ENCODE data around the gene SPOCK1.

Gene SPOCK1

DNA sequence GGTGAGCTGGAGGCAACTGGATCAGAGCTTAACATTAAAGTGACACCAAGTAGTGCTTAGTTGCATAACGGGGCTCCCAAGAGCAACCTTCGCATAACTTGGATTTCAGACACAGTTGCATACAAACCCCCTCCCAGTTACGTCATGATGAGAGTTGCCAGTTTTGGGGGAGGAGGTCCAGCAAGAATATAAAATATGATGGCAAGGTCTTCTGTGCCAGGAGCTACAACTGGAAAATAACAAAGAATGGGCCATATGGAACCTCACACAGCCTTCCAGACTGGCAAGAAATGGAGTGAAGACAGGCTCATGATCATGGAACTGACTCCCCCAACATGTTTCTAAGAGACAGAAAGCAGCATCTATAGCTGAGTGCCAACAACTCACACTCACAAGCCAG is 8.5 kb downstream of the SPOCK1 start:
- ChIA-PET POLR2A (interaction anchor here (0.6 to 1.1 kb wide), 2 partner anchors 226 to 1240 kb away, joined by 3 read pairs; no protein-coding TSS in a partner anchor), CTCF (interaction anchor here (1.0 to 10.7 kb wide), 5 partner anchors 8 to 170 kb away, joined by 4 to 192 read pairs (median 6); partner anchors contain the start of gene SPOCK1)
- no peak overlapping the region for H3K4me3 ChIP-seq (ENCODE audit: low read depth, low read length)
- no peak for DNase-seq (ENCODE audit: low read depth, low spot score)
- TF ChIP-seq, protein P1, sequence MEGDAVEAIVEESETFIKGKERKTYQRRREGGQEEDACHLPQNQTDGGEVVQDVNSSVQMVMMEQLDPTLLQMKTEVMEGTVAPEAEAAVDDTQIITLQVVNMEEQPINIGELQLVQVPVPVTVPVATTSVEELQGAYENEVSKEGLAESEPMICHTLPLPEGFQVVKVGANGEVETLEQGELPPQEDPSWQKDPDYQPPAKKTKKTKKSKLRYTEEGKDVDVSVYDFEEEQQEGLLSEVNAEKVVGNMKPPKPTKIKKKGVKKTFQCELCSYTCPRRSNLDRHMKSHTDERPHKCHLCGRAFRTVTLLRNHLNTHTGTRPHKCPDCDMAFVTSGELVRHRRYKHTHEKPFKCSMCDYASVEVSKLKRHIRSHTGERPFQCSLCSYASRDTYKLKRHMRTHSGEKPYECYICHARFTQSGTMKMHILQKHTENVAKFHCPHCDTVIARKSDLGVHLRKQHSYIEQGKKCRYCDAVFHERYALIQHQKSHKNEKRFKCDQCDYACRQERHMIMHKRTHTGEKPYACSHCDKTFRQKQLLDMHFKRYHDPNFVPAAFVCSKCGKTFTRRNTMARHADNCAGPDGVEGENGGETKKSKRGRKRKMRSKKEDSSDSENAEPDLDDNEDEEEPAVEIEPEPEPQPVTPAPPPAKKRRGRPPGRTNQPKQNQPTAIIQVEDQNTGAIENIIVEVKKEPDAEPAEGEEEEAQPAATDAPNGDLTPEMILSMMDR (IDR thresholded peaks at IDR 0.05; ENCODE audit: insufficient read depth, low read length, missing control alignments), result no peak

DNA sequence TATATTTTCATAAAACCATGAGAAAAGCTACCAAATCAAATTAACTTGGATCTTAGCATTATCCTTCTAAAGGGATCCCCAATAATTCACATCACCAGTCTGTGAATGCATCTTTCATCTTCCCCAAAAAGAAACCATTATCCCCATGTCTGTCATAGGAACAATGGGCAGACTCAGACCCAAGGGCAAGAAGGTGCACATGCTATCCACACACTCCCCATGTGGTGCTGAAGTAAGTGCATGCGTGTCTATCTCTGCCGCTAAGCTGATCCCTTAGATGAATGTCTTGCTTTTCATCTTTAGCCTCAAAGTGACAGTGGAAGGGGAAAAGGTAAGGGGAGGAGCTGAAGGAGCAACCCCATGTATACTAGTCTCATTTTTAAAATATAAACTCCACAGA is 10.2 kb downstream of the SPOCK1 start:
- TF ChIP-seq, protein P1 (IDR thresholded peaks at IDR 0.05; ENCODE audit: insufficient read depth, low read length, missing control alignments), result no peak
- DNase-seq (ENCODE audit: low read depth, low spot score), result no peak
- H3K4me3 ChIP-seq (ENCODE audit: low read depth, low read length), result no peak overlapping the region
- POLR2A ChIA-PET, result interaction anchor here (0.5 kb wide), 1 partner anchor 121 kb away, joined by 4 read pairs; no protein-coding TSS in a partner anchor
- CTCF ChIA-PET, result interaction anchor here (1.0 to 10.7 kb wide), 5 partner anchors 10 to 169 kb away, joined by 3 to 192 read pairs (median 7); partner anchors contain the start of gene SPOCK1

DNA sequence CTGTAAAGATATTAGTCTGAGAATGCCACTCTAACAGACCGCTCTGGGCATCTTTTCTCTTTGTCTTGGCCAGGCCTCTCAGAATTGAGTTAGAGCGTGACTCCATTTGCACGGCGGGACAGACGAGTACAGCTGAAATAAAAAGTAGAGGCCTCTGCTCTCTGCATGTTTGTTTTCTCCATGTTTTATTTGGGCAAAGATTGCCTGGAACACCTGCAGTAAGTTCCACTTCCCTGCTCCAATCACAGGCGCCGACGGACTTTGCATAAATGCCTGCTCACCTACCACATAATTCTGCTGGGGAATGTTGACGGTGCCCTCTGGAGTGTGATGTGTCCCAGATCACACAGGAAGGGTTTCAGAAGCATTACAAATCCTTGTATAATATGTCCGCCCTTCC is 10.6 kb downstream of the SPOCK1 start:
- H3K4me3 ChIP-seq (ENCODE audit: low read depth, low read length), result no peak overlapping the region
- CTCF ChIA-PET, result interaction anchor here (1.3 to 10.7 kb wide), 4 partner anchors 10 to 168 kb away, joined by 6 to 192 read pairs (median 8); partner anchors contain the start of gene SPOCK1
- DNase-seq (ENCODE audit: low read depth, low spot score), result no peak
- POLR2A ChIA-PET, result no interaction called here
- TF ChIP-seq, protein P1 (IDR thresholded peaks at IDR 0.05; ENCODE audit: insufficient read depth, low read length, missing control alignments), result no peak

DNA sequence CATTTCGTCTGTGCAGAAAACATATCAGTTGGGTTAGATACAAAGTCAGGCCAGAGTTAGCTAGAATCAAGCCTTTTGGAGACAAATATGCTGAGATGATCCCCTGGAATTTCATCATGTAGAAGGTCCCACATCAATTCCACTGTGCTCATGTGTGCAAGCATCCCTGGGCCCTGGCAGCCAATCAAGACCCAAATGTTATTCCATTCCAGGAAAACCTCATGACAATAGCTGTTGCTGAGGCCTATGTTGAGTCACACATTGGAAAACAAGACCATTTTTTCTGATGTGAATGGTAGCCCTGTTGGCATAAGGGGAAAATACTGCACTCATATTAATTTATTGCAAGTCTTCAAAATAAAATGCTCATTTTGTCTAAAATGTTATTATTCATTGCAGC is 11.5 kb downstream of the SPOCK1 start:
- peak; percentile 77 for DNase-seq (ENCODE audit: low read depth, low spot score)
- ChIA-PET POLR2A (no interaction called here), CTCF (interaction anchor here (1.2 to 1.3 kb wide), 2 partner anchors 143 to 167 kb away, joined by 4 to 5 read pairs; no protein-coding TSS in a partner anchor)
- TF ChIP-seq, protein P1 (IDR thresholded peaks at IDR 0.05; ENCODE audit: insufficient read depth, low read length, missing control alignments), result no peak
- H3K4me3 ChIP-seq (ENCODE audit: low read depth, low read length), result no peak overlapping the region

DNA sequence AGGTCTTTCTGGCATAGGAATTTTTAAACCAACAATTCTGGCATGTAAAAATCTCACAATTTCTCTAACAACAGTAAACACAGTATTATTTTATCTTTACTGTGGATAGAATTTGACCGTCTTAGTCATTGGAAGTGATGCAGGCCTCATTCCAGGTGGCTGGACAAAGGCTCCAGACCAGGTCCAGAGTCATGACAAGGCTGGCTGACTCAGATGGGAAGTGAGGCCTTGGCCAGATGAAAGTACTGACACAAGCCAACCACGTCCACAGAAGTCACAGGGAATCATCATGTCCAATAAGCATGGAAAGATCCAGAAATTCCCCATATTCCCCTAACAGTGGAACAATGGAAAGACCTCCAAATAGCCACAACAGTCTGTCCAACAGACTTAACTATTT is 12.4 kb downstream of the SPOCK1 start:
- DNase-seq (ENCODE audit: low read depth, low spot score), result no peak
- ChIA-PET POLR2A (no interaction called here), CTCF (no interaction called here)
- TF ChIP-seq, protein P1 (IDR thresholded peaks at IDR 0.05; ENCODE audit: insufficient read depth, low read length, missing control alignments), result no peak
- no peak overlapping the region for H3K4me3 ChIP-seq (ENCODE audit: low read depth, low read length)

DNA sequence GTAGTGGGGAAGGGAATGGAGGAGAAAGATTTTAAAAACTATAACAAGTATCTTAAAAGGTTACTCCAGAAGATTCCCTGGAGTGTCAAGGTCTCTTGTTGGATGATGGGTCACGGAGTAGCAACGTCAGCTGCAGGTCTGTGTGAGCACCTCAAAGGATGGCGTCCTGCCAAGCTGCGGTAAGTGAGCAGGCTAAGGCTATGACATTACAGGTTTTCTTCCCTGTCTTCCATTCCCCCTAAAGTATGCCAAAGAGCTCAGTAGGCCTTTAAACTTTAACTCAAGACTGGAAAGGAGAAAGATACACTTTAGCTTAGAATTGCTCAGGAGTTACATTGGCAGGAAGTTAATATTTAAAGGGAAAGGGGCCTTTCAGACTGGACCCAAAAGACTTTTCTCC is 17.5 kb downstream of the SPOCK1 start:
- DNase-seq (ENCODE audit: low read depth, low spot score), result no peak
- TF ChIP-seq, protein P1 (IDR thresholded peaks at IDR 0.05; ENCODE audit: insufficient read depth, low read length, missing control alignments), result no peak
- H3K4me3 ChIP-seq (ENCODE audit: low read depth, low read length), result no peak overlapping the region
- ChIA-PET CTCF (interaction anchor here (1.1 to 1.6 kb wide), 3 partner anchors 10 to 161 kb away, joined by 3 to 7 read pairs (median 5); no protein-coding TSS in a partner anchor), POLR2A (interaction anchor here (0.7 kb wide), 1 partner anchor 858 kb away, joined by 3 read pairs; no protein-coding TSS in a partner anchor)
